ENCODE data around the gene FAHD2A. TPM values are rescaled to one million over a fixed set of nuclear protein-coding genes. Genes with fewer than 3 reads are reported as not detected.

The FAHD2A gene
- total and polyA plus RNA-seq, 12 donors = 24.1 to 45.1 (median 39.8) TPM

GRCh38 chr2:95382686-95383634 is 19.5 kb upstream of the FAHD2A start:
- DNase-seq (no peak), ATAC-seq (no peak)
- H3K27me3 ChIP-seq = peaks cover 0 to 12% (median 0%) of the 10 kb centered on the region in 7 donors
- H3K36me3 ChIP-seq = peaks cover 0 to 3% (median 0%) of the 10 kb centered on the region in 9 donors
- intact Hi-C loops (cut with DNase I) = no loop called here
- no peaks in the 10 kb centered on the region for H3K9me3 ChIP-seq
- TF ChIP-seq, protein P1, sequence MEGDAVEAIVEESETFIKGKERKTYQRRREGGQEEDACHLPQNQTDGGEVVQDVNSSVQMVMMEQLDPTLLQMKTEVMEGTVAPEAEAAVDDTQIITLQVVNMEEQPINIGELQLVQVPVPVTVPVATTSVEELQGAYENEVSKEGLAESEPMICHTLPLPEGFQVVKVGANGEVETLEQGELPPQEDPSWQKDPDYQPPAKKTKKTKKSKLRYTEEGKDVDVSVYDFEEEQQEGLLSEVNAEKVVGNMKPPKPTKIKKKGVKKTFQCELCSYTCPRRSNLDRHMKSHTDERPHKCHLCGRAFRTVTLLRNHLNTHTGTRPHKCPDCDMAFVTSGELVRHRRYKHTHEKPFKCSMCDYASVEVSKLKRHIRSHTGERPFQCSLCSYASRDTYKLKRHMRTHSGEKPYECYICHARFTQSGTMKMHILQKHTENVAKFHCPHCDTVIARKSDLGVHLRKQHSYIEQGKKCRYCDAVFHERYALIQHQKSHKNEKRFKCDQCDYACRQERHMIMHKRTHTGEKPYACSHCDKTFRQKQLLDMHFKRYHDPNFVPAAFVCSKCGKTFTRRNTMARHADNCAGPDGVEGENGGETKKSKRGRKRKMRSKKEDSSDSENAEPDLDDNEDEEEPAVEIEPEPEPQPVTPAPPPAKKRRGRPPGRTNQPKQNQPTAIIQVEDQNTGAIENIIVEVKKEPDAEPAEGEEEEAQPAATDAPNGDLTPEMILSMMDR (IDR thresholded peaks at IDR 0.05) = no peak
- H3K4me3 ChIP-seq = no peak overlapping the region
- H3K27ac ChIP-seq = no peak overlapping the region
- WGBS, 2 donors = 83 to 86% methylated on average over 14 of the region's 14 CpGs
- H3K4me1 ChIP-seq = peaks cover 0 to 17% (median 0%) of the 10 kb centered on the region in 9 donors

GRCh38 chr2:95383635-95384027 is 18.9 kb upstream of the FAHD2A start:
- peaks cover 0 to 17% (median 0%) of the 10 kb centered on the region in 9 donors for H3K4me1 ChIP-seq
- ATAC-seq = no peak
- WGBS, 2 donors = 88 to 91% methylated on average over 9 of the region's 9 CpGs
- H3K27ac ChIP-seq = no peak overlapping the region
- peaks cover 0 to 13% (median 0%) of the 10 kb centered on the region in 7 donors for H3K27me3 ChIP-seq
- peak in 1 of 2 donors; percentile 2 for DNase-seq
- H3K4me3 ChIP-seq = no peak overlapping the region
- TF ChIP-seq, protein P1 (IDR thresholded peaks at IDR 0.05) = no peak
- H3K36me3 ChIP-seq = no peaks in the 10 kb centered on the region
- intact Hi-C loops (cut with DNase I) = no loop called here
- no peaks in the 10 kb centered on the region for H3K9me3 ChIP-seq

- peak in 6 of 8 donors; percentile 16 to 70 (median 18) for ATAC-seq
- DNase-seq = peak in 1 of 2 donors; percentile 4
- Histone ChIP-seq H3K4me1 (peaks cover 0 to 28% (median 4%) of the 10 kb centered on the region in 9 donors), H3K4me3 (no peak overlapping the region), H3K36me3 (no peaks in the 10 kb centered on the region), H3K27ac (peak overlapping the region in 1 of 10 donors; percentile 26), H3K9me3 (no peaks in the 10 kb centered on the region), H3K27me3 (peaks cover 0 to 17% (median 0%) of the 10 kb centered on the region in 7 donors)
- WGBS, 2 donors = 50 to 58% methylated on average over 12 of the region's 12 CpGs
- intact Hi-C loops (cut with DNase I) = no loop called here
- TF ChIP-seq, protein P1 (IDR thresholded peaks at IDR 0.05) = no peak
Observed at GRCh38 chr2:95384854-95385569, 17.5 kb upstream of the FAHD2A start.

DNA sequence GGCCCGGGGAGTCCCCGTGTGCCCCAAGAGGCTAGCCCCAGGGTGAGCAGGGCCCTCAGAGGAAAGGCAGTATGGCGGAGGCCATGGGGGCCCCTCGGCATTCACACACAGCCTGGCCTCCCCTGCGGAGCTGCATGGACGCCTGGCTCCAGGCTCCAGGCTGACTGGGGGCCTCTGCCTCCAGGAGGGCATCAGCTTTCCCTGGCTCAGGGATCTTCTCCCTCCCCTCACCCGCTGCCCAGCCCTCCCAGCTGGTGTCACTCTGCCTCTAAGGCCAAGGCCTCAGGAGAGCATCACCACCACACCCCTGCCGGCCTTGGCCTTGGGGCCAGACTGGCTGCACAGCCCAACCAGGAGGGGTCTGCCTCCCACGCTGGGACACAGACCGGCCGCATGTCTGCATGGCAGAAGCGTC is 16.9 kb upstream of the FAHD2A start:
- no peaks in the 10 kb centered on the region for H3K36me3 ChIP-seq
- no peak overlapping the region for H3K27ac ChIP-seq
- H3K27me3 ChIP-seq = peaks cover 0 to 17% (median 0%) of the 10 kb centered on the region in 7 donors
- intact Hi-C loops (cut with DNase I) = no loop called here
- peaks cover 0 to 28% (median 4%) of the 10 kb centered on the region in 9 donors for H3K4me1 ChIP-seq
- DNase-seq (no peak), ATAC-seq (no peak)
- H3K9me3 ChIP-seq = no peaks in the 10 kb centered on the region
- TF ChIP-seq, protein P1 (IDR thresholded peaks at IDR 0.05) = no peak
- 68 to 69% methylated on average over 12 of the region's 12 CpGs for WGBS, 2 donors
- no peak overlapping the region for H3K4me3 ChIP-seq
